Body of pancreas (tissue), 4 donors: Measurements from ENCODE around the gene NPAS2. TPM values are rescaled to one million over a fixed set of nuclear protein-coding genes. Genes with fewer than 3 reads are reported as not detected.

Experiments used
- ATAC-seq: fragments of 150-250 bp; one replicate; pipeline ENCODE4 v1.9.1; 2016
- DNase-seq, 4 donors: peaks; one replicate each; pipeline ENCODE4 v3.0.0-alpha.2; 2019
- H3K27ac ChIP-seq, 4 donors: fragments of 200-600 bp; sonication (generic); 1 replicate in 3 of 4; 2 replicates in 1 of 4; pipeline versions ENCODE4 v1.5.1 to v1.6.1; 2016 to 2019; ENCODE audit warnings: mild to moderate bottlenecking in 1 of 4, mixed read lengths in 1 of 4, moderate library complexity in 1 of 4
- H3K27me3 ChIP-seq, 2 donors: fragments of 200-600 bp; sonication (generic); one replicate each; pipeline ENCODE4 v1.6.0; 2016; ENCODE audit warnings: mild to moderate bottlenecking in 1 of 2
- H3K36me3 ChIP-seq, 2 donors: fragments of 200-600 bp; sonication (generic); replicated peaks in 1 of 2; 2 replicates each; pipeline ENCODE4 v1.5.1; 2016; ENCODE audit warnings: low read depth in 2 of 2; ENCODE audit not compliant: insufficient read depth in 1 of 2
- H3K4me1 ChIP-seq: fragments of 200-600 bp; sonication (generic); one replicate; pipeline ENCODE4 v1.6.0; 2016
- H3K4me3 ChIP-seq, 2 donors: fragments of 200-600 bp; sonication (generic); 1 replicate in 1 of 2; 2 replicates in 1 of 2; pipeline ENCODE4 v1.5.1; 2016 to 2019
- H3K9me3 ChIP-seq, 3 donors: fragments of 200-600 bp; sonication (generic); 1 replicate in 2 of 3; 2 replicates in 1 of 3; pipeline ENCODE4 v1.5.1; 2016
- CTCF ChIP-seq, 7 experiments: fragments of 450-650 bp in 4 of 7; fragments of 200-600 bp in 3 of 7; sonication (generic) in 3 of 7; IDR thresholded peaks; one replicate each; pipeline ENCODE4 v1.5.1; 2016 to 2019; ENCODE audit warnings: antibody characterized with exemption in 7 of 7
- POLR2A ChIP-seq, 3 donors: fragments of 450-650 bp; IDR thresholded peaks; one replicate each; pipeline ENCODE4 v1.6.1; 2016; ENCODE audit warnings: antibody characterized with exemption in 3 of 3, mild to moderate bottlenecking in 2 of 3
- WGBS, 2 donors: methylation state at CpG; one replicate each; pipeline ENCODE4 v1.1.5; 2017; 5-methylcytosine and 5-hydroxymethylcytosine counted together
- intact Hi-C: fragments of 100-400 bp; cut with DNase I; formaldehyde crosslinking; loops from one replicate; pipeline ENCODE4 v1.15.1; 2023
- total RNA-seq, 2 donors: library from RNA; depleted of rRNA; stranded (reverse); fragments of >200 nt; gene quantifications; one replicate each; pipeline ENCODE4 v1.1.0, GENCODE V29; 2016

NPAS2 gene
- total RNA-seq, 2 donors from 2014 or later = 32.7 to 51.7 TPM

- 89 to 98% methylated on average over 4 of the region's 4 CpGs for WGBS, 2 donors
- Histone ChIP-seq H3K36me3 (no peaks in the 10 kb centered on the region), H3K27me3 (no peaks in the 10 kb centered on the region), H3K27ac (no peak overlapping the region), H3K4me1 (peaks cover 25% of the 10 kb centered on the region), H3K9me3 (no peaks in the 10 kb centered on the region), H3K4me3 (no peak overlapping the region)
- intact Hi-C loops = no loop called here
- ATAC-seq (no peak), DNase-seq (no peak)
- TF ChIP-seq POLR2A (IDR thresholded peaks at IDR 0.05) = no peak
- no peak for TF ChIP-seq CTCF (IDR thresholded peaks at IDR 0.05)
These were observed 135.3 kb downstream of the NPAS2 start for GRCh38 chr2:100955226-100955625.

- TF ChIP-seq CTCF (IDR thresholded peaks at IDR 0.05) (no peak), POLR2A (IDR thresholded peaks at IDR 0.05) (no peak)
- Histone ChIP-seq H3K27me3 (no peaks in the 10 kb centered on the region), H3K4me1 (peaks cover 21% of the 10 kb centered on the region), H3K36me3 (no peaks in the 10 kb centered on the region), H3K4me3 (no peak overlapping the region), H3K9me3 (no peaks in the 10 kb centered on the region), H3K27ac (no peak overlapping the region)
- intact Hi-C loops = no loop called here
- DNase-seq (no peak), ATAC-seq (no peak)
- WGBS, 2 donors = 95 to 100% methylated on average over 4 to 5 of the region's 5 CpGs
These were observed 136.1 kb downstream of the NPAS2 start for GRCh38 chr2:100956081-100956480.

- DNase-seq = peak; percentile 48 to 73 (median 64)
- 45 to 55% methylated on average over 16 of the region's 16 CpGs for WGBS, 2 donors
- H3K27ac ChIP-seq = peak overlapping the region; percentile 5 to 49 (median 20)
- H3K36me3 ChIP-seq = no peaks in the 10 kb centered on the region
- no peak overlapping the region for H3K4me3 ChIP-seq
- TF ChIP-seq CTCF (IDR thresholded peaks at IDR 0.05) = no peak
- no peak for TF ChIP-seq POLR2A (IDR thresholded peaks at IDR 0.05)
- intact Hi-C loops = no loop called here
- peaks cover 21% of the 10 kb centered on the region for H3K4me1 ChIP-seq
- H3K9me3 ChIP-seq = no peaks in the 10 kb centered on the region
- ATAC-seq = peak; percentile 76
- no peaks in the 10 kb centered on the region for H3K27me3 ChIP-seq
These were observed 138.2 kb downstream of the NPAS2 start for GRCh38 chr2:100957996-100958653.

- intact Hi-C loops = no loop called here
- peak overlapping the region in 2 of 4 donors; percentile 22 to 32 for H3K27ac ChIP-seq
- no peaks in the 10 kb centered on the region for H3K9me3 ChIP-seq
- no peak for ATAC-seq
- 26 to 41% methylated on average over 6 of the region's 6 CpGs for WGBS, 2 donors
- no peaks in the 10 kb centered on the region for H3K27me3 ChIP-seq
- TF ChIP-seq CTCF (IDR thresholded peaks at IDR 0.05) (no peak), POLR2A (IDR thresholded peaks at IDR 0.05) (no peak)
- H3K36me3 ChIP-seq = no peaks in the 10 kb centered on the region
- H3K4me3 ChIP-seq = no peak overlapping the region
- peaks cover 21% of the 10 kb centered on the region for H3K4me1 ChIP-seq
- DNase-seq = peak in 1 of 4 donors; percentile 23
These were observed 139.4 kb downstream of the NPAS2 start for GRCh38 chr2:100959225-100959880.
